Neuron (in vitro differentiated cells): ENCODE data around the gene WDR45B.
"Not testable (repeated sequence)": the region's sequence is repeated elsewhere in the genome, so short reads cannot be mapped to it uniquely, and the experiment has no call there.

Experiments
- H2AFZ ChIP-seq: one replicate; pipeline ENCODE4 v1.6.1; 2013; ENCODE audit warnings: low read depth, mild to moderate bottlenecking, inconsistent platforms, low read length, moderate library complexity
- H3K27me3 ChIP-seq: one replicate; pipeline ENCODE4 v1.6.1; 2013; ENCODE audit warnings: low read length; ENCODE audit not compliant: insufficient read depth
- H3K36me3 ChIP-seq: one replicate; pipeline ENCODE4 v1.6.1; 2013; ENCODE audit warnings: low read length; ENCODE audit not compliant: insufficient read depth
- H3K4me1 ChIP-seq: one replicate; pipeline ENCODE4 v1.6.1; 2013; ENCODE audit warnings: low read length; ENCODE audit not compliant: insufficient read depth
- H3K4me3 ChIP-seq: 2 replicates; pipeline ENCODE4 v1.5.1; 2013; ENCODE audit warnings: mild to moderate bottlenecking, low read length, moderate library complexity
- H3K9me3 ChIP-seq: one replicate; pipeline ENCODE4 v1.6.1; 2013; ENCODE audit warnings: low read length

The WDR45B gene

DNA sequence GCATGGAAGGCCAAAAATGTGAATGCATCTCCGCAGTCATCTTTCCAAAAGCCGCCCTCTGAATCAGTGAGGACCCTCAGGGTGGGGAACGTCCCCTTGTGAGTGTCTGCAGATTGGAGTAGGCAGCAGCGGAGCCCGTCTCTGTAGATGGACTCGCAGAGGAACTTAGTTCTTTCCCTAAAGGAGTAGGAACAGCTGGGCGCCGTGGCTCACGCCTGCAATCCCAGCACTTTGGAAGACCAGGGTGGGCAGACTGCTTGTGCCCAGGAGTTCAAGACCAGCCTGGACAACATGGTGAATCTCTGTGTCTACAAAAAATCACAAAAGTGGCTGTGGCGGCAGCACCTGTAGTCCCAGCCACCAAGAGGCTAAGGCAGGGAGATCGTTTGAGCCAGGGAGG is 53.7 kb downstream of the WDR45B start:
- Histone ChIP-seq H3K4me3 (no peak overlapping the region), H3K9me3 (no peaks in the 10 kb centered on the region), H3K27me3 (no peaks in the 10 kb centered on the region), H3K4me1 (peaks cover 6% of the 10 kb centered on the region), H3K36me3 (peaks cover 53% of the 10 kb centered on the region), H2AFZ (no peak overlapping the region)

- Histone ChIP-seq H3K4me1 (peaks cover 6% of the 10 kb centered on the region), H3K27me3 (no peaks in the 10 kb centered on the region), H3K4me3 (no peak overlapping the region), H3K9me3 (no peaks in the 10 kb centered on the region), H3K36me3 (peaks cover 49% of the 10 kb centered on the region), H2AFZ (no peak overlapping the region)
Measured at GRCh38 chr17:82593590-82594087, 54.6 kb downstream of the WDR45B start.

- no peaks in the 10 kb centered on the region for H3K27me3 ChIP-seq
- H3K9me3 ChIP-seq: no peaks in the 10 kb centered on the region
- H3K36me3 ChIP-seq: peaks cover 47% of the 10 kb centered on the region
- no peak overlapping the region for H2AFZ ChIP-seq
- H3K4me1 ChIP-seq: peaks cover 6% of the 10 kb centered on the region
- H3K4me3 ChIP-seq: no peak overlapping the region
Measured at GRCh38 chr17:82592767-82593589, 55.3 kb downstream of the WDR45B start.

GRCh38 chr17:82592289-82592766 is 55.9 kb downstream of the WDR45B start:
- Histone ChIP-seq H3K27me3 (no peaks in the 10 kb centered on the region), H2AFZ (no peak overlapping the region), H3K4me1 (peaks cover 6% of the 10 kb centered on the region), H3K36me3 (peaks cover 52% of the 10 kb centered on the region), H3K4me3 (no peak overlapping the region), H3K9me3 (no peaks in the 10 kb centered on the region)

- peaks cover 6% of the 10 kb centered on the region for H3K4me1 ChIP-seq
- H3K36me3 ChIP-seq: peaks cover 48% of the 10 kb centered on the region
- no peaks in the 10 kb centered on the region for H3K9me3 ChIP-seq
- H2AFZ ChIP-seq: no peak overlapping the region
- no peak overlapping the region for H3K4me3 ChIP-seq
- no peaks in the 10 kb centered on the region for H3K27me3 ChIP-seq
Measured at GRCh38 chr17:82590881-82591539, 57.2 kb downstream of the WDR45B start.

DNA sequence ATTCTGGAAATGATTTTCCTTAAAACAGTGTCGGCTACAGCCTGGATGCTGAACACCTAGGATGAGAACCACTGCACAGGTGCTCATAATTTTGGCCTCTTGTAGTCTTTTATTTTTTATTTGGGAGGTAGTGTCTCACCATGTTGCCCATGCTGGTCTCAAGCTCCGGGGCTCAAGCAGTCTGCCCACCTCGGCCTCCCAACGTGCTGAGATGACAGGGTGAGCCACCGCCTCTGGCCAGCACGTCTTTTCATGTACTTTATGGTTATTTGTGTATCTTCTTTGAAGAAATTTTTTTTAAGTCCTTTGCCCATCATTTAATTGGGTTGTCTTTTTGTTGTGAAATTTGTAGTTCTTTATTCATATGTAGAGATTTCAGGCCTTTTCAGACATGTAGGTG is 58.0 kb downstream of the WDR45B start:
- H3K36me3 ChIP-seq: peaks cover 47% of the 10 kb centered on the region
- H3K27me3 ChIP-seq: no peaks in the 10 kb centered on the region
- H2AFZ ChIP-seq: no peak overlapping the region
- H3K9me3 ChIP-seq: no peaks in the 10 kb centered on the region
- H3K4me1 ChIP-seq: peaks cover 6% of the 10 kb centered on the region
- H3K4me3 ChIP-seq: no peak overlapping the region

GRCh38 chr17:82589851-82590180 is 58.4 kb downstream of the WDR45B start:
- H3K9me3 ChIP-seq: no peaks in the 10 kb centered on the region
- H3K4me3 ChIP-seq: no peak overlapping the region
- H3K36me3 ChIP-seq: peaks cover 47% of the 10 kb centered on the region
- peaks cover 6% of the 10 kb centered on the region for H3K4me1 ChIP-seq
- H2AFZ ChIP-seq: no peak overlapping the region
- no peaks in the 10 kb centered on the region for H3K27me3 ChIP-seq

DNA sequence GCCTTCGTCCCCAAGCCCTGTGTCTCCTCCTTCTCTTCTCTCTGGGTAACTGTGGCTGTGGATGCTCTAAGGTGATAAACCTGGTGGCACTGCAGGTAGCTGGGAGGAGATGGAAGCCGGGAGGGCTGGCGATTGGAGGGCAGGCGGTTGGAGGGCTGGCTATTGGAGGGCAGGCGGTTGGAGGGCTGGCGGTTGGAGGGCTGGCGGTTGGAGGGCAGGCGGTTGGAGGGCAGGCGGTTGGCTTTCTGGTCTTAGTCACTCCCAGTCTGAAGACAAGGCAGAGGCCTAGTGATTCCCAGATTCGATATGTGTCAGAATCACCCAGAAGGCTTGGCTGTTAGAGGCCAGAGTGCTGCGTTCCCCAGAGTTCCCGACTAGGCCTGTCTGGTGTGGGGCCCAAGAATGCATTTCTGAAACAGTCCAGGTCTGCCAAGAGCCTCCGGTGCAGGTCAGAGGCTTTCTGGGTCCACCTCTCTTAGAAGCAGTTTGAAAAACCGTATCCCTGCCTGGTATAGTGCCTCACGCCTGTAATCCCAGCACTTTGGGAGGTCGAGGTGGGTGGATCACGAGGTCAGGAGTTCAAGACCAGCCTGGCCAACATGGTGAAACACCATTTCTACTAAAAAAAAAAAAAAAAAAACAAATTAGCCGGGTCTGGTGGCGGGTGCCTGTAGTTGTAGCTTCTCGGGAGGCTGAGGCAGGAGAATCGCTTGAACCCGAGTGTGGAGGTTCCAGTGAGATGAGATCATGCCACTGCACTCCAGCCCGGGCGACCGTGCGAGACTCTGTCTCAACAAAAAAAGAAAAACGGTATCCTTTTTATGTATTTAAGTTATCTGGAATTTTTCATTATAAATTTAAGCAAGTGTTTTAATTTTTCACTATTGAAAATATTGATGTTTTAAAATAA is 59.7 kb downstream of the WDR45B start:
- H3K4me1 ChIP-seq: peaks cover 6% of the 10 kb centered on the region
- no peaks in the 10 kb centered on the region for H3K9me3 ChIP-seq
- H3K4me3 ChIP-seq: no peak overlapping the region
- no peaks in the 10 kb centered on the region for H3K27me3 ChIP-seq
- H2AFZ ChIP-seq: no peak overlapping the region
- H3K36me3 ChIP-seq: peaks cover 52% of the 10 kb centered on the region

DNA sequence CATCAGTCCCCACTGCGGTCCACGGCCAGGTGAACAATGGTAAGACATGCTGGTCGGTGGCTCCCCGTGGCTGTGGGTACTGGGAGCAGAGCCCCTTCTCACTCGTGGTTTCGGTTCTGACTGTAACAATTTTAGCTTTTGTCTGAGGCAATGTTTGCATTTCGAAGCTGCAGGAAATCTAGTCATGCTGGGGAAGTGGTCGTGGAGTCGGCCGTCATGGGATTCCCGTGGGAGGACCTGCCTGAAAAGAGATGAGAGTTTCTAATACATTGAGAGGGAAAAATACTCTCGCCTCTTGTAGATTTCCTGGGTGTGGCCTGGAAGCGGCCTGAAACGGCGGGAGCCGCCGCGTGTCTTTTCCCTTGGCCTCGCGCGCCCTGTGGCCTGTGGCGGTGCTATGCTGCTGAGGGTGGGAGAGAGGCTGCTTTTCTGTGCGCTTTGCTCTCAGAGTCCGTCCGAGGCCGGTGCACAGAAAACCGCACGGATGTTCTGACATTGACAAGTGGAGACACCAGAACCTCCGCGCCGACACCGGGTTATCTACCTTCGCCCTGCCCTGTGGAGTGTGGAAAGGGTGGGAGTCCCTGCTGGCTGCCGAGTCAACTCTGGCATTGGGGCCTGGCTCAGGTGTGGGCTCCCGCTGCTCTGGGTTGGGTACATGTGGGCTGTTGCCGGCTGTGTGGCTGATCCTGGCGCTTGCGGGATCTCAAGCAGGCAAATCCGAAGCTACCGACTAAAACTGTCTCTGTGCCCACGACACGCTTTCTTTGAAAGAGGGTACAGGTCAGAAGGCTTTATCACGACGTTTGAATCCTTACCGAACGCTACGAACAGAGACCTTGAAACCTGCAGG is 60.8 kb downstream of the WDR45B start:
- Histone ChIP-seq H2AFZ (no peak overlapping the region), H3K27me3 (no peaks in the 10 kb centered on the region), H3K4me3 (no peak overlapping the region), H3K9me3 (no peaks in the 10 kb centered on the region), H3K4me1 (no peaks in the 10 kb centered on the region), H3K36me3 (peaks cover 62% of the 10 kb centered on the region)

GRCh38 chr17:82586576-82587233 is 61.5 kb downstream of the WDR45B start:
- Histone ChIP-seq H3K9me3 (no peaks in the 10 kb centered on the region), H2AFZ (no peak overlapping the region), H3K27me3 (no peaks in the 10 kb centered on the region), H3K4me3 (no peak overlapping the region), H3K36me3 (peaks cover 65% of the 10 kb centered on the region), H3K4me1 (no peaks in the 10 kb centered on the region)

DNA sequence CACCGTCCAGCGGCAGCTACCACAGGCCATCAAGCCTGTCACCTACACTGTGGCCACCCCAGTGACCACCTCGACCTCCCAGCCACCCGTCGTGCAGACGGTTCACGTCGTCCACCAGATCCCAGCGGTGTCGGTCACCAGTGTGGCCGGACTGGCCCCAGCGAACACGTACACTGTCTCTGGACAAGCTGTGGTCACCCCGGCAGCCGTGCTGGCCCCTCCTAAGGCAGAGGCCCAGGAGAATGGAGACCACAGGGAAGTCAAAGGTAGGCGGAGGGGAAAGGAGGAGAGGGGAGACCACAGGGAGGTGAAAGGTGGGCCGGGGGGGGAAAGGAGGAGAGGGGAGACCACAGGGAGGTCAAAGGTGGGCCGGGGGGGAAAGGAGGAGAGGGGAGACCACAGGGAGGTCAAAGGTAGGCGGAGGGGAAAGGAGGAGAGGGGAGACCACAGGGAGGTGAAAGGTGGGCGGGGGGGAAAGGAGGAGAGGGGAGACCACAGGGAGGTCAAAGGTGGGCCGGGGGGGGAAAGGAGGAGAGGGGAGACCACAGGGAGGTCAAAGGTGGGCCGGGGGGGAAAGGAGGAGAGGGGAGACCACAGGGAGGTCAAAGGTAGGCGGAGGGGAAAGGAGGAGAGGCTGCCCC is 62.2 kb downstream of the WDR45B start:
- not testable (repeated sequence) for H3K4me1 ChIP-seq, H3K4me3 ChIP-seq, H2AFZ ChIP-seq, H3K27me3 ChIP-seq, H3K9me3 ChIP-seq
- H3K36me3 ChIP-seq: peaks cover 66% of the 10 kb centered on the region
